IPS-18c (cell line): Measurements from ENCODE around the gene PRIMA1.
"Not testable (repeated sequence)": the region's sequence is repeated elsewhere in the genome, so short reads cannot be mapped to it uniquely, and the experiment has no call there.

Experiments used
- H3K4me3 ChIP-seq: 2 replicates; pipeline ENCODE4 v1.7.0; 2013; ENCODE audit warnings: low read depth, mild to moderate bottlenecking, low read length, moderate library complexity; ENCODE audit not compliant: insufficient read depth
- H3K9me3 ChIP-seq: one replicate; pipeline ENCODE4 v1.6.1; 2013; ENCODE audit warnings: mild to moderate bottlenecking, low read length, moderate library complexity; ENCODE audit not compliant: control insufficient read depth, insufficient read depth

The PRIMA1 gene

GRCh38 chr14:93788293-93788542, at the start of gene PRIMA1:
TSS of gene PRIMA1 (minus strand) at chr14:93788485. CDS start at chr14:93787718, 767 bp downstream.
- H3K9me3 ChIP-seq, result no peaks in the 10 kb centered on the region
- peak within 1 kb of the TSS; percentile 75 for H3K4me3 ChIP-seq

- Histone ChIP-seq H3K9me3 (peaks cover 4% of the 10 kb centered on the region), H3K4me3 (no peak overlapping the region)
These were observed 46.5 kb upstream of the PRIMA1 start for GRCh38 chr14:93834699-93835371.

GRCh38 chr14:93832665-93833064, 44.4 kb upstream of the PRIMA1 start:
- H3K9me3 ChIP-seq, result peaks cover 4% of the 10 kb centered on the region
- H3K4me3 ChIP-seq, result no peak overlapping the region

GRCh38 chr14:93832081-93832480, 43.8 kb upstream of the PRIMA1 start:
- Histone ChIP-seq H3K9me3 (peaks cover 3% of the 10 kb centered on the region), H3K4me3 (no peak overlapping the region)

GRCh38 chr14:93830753-93831461, 42.6 kb upstream of the PRIMA1 start:
- H3K9me3 ChIP-seq, result no peaks in the 10 kb centered on the region
- no peak overlapping the region for H3K4me3 ChIP-seq

- Histone ChIP-seq H3K4me3 (no peak overlapping the region), H3K9me3 (no peaks in the 10 kb centered on the region)
These were observed 41.7 kb upstream of the PRIMA1 start for GRCh38 chr14:93829839-93830481.

- no peak overlapping the region for H3K4me3 ChIP-seq
- peaks cover 3% of the 10 kb centered on the region for H3K9me3 ChIP-seq
These were observed 36.9 kb upstream of the PRIMA1 start for GRCh38 chr14:93825235-93825553.

GRCh38 chr14:93824518-93825234, 36.4 kb upstream of the PRIMA1 start:
- H3K9me3 ChIP-seq, result peaks cover 3% of the 10 kb centered on the region
- H3K4me3 ChIP-seq, result no peak overlapping the region

GRCh38 chr14:93824076-93824475, 35.8 kb upstream of the PRIMA1 start:
- no peak overlapping the region for H3K4me3 ChIP-seq
- peaks cover 3% of the 10 kb centered on the region for H3K9me3 ChIP-seq

- Histone ChIP-seq H3K9me3 (peaks cover 3% of the 10 kb centered on the region), H3K4me3 (no peak overlapping the region)
These were observed 32.8 kb upstream of the PRIMA1 start for GRCh38 chr14:93821051-93821450.

- no peak overlapping the region for H3K4me3 ChIP-seq
- peaks cover 3% of the 10 kb centered on the region for H3K9me3 ChIP-seq
These were observed 30.6 kb upstream of the PRIMA1 start for GRCh38 chr14:93818857-93819256.

GRCh38 chr14:93811676-93812075, 23.4 kb upstream of the PRIMA1 start:
- Histone ChIP-seq H3K9me3 (peaks cover 10% of the 10 kb centered on the region), H3K4me3 (no peak overlapping the region)

- Histone ChIP-seq H3K9me3 (peaks cover 10% of the 10 kb centered on the region), H3K4me3 (no peak overlapping the region)
These were observed 22.7 kb upstream of the PRIMA1 start for GRCh38 chr14:93811020-93811419.

GRCh38 chr14:93809491-93810420, 21.5 kb upstream of the PRIMA1 start:
- H3K4me3 ChIP-seq, result not testable (repeated sequence)

GRCh38 chr14:93804654-93805053, 16.4 kb upstream of the PRIMA1 start:
- no peak overlapping the region for H3K4me3 ChIP-seq

More at GRCh38 chr14:93809491-93810420, 21.5 kb upstream of the PRIMA1 start:
- not testable (repeated sequence) for H3K9me3 ChIP-seq

GRCh38 chr14:93803408-93804318, 15.4 kb upstream of the PRIMA1 start:
- no peak overlapping the region for H3K4me3 ChIP-seq

More at GRCh38 chr14:93804654-93805053, 16.4 kb upstream of the PRIMA1 start:
- H3K9me3 ChIP-seq, result peaks cover 3% of the 10 kb centered on the region

More at GRCh38 chr14:93803408-93804318, 15.4 kb upstream of the PRIMA1 start:
- H3K9me3 ChIP-seq, result no peaks in the 10 kb centered on the region
